Ectodermal cell (in vitro differentiated cells): Measurements from ENCODE around the gene ZBTB7C.

ENCODE experiments used
- H3K27ac ChIP-seq: 2 replicates; pipeline ENCODE4 v1.7.0; 2013; ENCODE audit warnings: mild to moderate bottlenecking, low read depth, low read length; ENCODE audit not compliant: insufficient read depth, poor library complexity, severe bottlenecking
- H3K27me3 ChIP-seq: 2 replicates; pipeline ENCODE4 v1.7.0; 2013; ENCODE audit warnings: mild to moderate bottlenecking, low read length; ENCODE audit not compliant: insufficient read depth, control insufficient read depth, poor library complexity, severe bottlenecking
- H3K36me3 ChIP-seq: one replicate; pipeline ENCODE4 v1.7.0; 2013; ENCODE audit warnings: low read length; ENCODE audit not compliant: control insufficient read depth, insufficient read depth
- H3K4me1 ChIP-seq: one replicate; pipeline ENCODE4 v1.7.0; 2013; ENCODE audit warnings: low read length; ENCODE audit not compliant: control insufficient read depth, insufficient read depth
- H3K4me3 ChIP-seq: 2 replicates; pipeline ENCODE4 v1.7.0; 2013; ENCODE audit warnings: low read depth, low read length, control low read depth; ENCODE audit not compliant: insufficient read depth
- H3K9me3 ChIP-seq: 2 replicates; pipeline ENCODE4 v1.7.0; 2013; ENCODE audit warnings: mild to moderate bottlenecking, low read length, moderate library complexity; ENCODE audit not compliant: control insufficient read depth
- WGBS, 2 experiments: methylation state at CpG; one replicate each; pipeline ENCODE4 v1.1.7; 2013; ENCODE audit warnings: missing lambda C conversion rate in 2 of 2; 5-methylcytosine and 5-hydroxymethylcytosine counted together

ZBTB7C gene

GRCh38 chr18:48172226-48173006 lies 236.8 kb downstream of the ZBTB7C start:
- H3K36me3 ChIP-seq: no peaks in the 10 kb centered on the region
- no peak overlapping the region for H3K4me3 ChIP-seq
- WGBS, 2 experiments: 88 to 90% methylated on average over 19 of the region's 19 CpGs
- H3K27ac ChIP-seq: no peak overlapping the region
- H3K27me3 ChIP-seq: no peaks in the 10 kb centered on the region
- H3K4me1 ChIP-seq: peaks cover 4% of the 10 kb centered on the region
- no peaks in the 10 kb centered on the region for H3K9me3 ChIP-seq

GRCh38 chr18:48171490-48172188 lies 237.5 kb downstream of the ZBTB7C start:
- 94% methylated on average over 6 of the region's 6 CpGs for WGBS, 2 experiments
- Histone ChIP-seq H3K9me3 (no peaks in the 10 kb centered on the region), H3K27me3 (no peaks in the 10 kb centered on the region), H3K36me3 (no peaks in the 10 kb centered on the region), H3K4me1 (peaks cover 7% of the 10 kb centered on the region), H3K4me3 (no peak overlapping the region), H3K27ac (no peak overlapping the region)

DNA sequence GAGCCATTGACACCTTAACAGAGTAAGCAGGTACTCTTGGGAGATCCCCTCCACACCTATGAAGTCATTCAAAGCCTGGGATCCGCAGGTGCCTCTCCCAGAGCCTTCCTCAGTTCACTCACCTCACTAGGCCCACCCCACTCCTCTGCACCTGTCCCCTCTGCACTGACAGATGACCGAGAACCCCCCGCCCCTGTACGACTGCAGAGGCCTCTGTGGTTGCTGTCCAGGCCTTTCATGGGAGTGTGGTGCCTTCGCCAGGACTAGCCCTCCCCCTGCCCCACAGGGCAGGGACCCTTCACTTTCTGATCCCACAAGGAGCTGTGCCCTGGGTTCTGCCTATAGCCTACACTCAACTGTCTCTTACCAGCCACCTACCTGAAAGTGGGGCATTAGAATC lies 238.5 kb downstream of the ZBTB7C start:
- H3K27ac ChIP-seq: no peak overlapping the region
- H3K4me3 ChIP-seq: no peak overlapping the region
- no peaks in the 10 kb centered on the region for H3K36me3 ChIP-seq
- H3K9me3 ChIP-seq: no peaks in the 10 kb centered on the region
- peaks cover 7% of the 10 kb centered on the region for H3K4me1 ChIP-seq
- no peaks in the 10 kb centered on the region for H3K27me3 ChIP-seq
- WGBS, 2 experiments: 93% methylated on average over 5 of the region's 5 CpGs

DNA sequence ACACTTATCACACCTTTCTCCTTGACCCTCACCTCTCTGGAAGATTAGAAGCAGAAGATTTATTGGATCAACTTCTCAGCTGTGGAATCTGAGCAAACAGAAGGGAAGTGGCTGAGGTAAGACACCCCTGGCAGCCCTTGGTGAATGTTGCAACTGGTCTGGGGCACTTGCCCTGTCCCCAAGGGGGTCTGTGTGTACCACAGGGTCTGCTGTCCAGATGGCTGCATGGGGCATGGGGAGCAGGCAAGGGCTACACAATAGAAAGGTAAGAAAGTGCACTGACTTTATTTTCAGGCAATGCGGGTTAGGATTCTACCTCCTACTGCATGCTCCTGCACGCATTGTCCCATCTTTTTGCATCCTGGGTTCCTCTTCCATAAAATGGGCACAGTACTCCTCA lies 240.3 kb downstream of the ZBTB7C start:
- no peak overlapping the region for H3K4me3 ChIP-seq
- H3K4me1 ChIP-seq: peaks cover 18% of the 10 kb centered on the region

GRCh38 chr18:48167897-48168253 lies 241.3 kb downstream of the ZBTB7C start:
- 86 to 87% methylated on average over 5 of the region's 5 CpGs for WGBS, 2 experiments

More for the DNA sequence above, 240.3 kb downstream of the ZBTB7C start:
- Histone ChIP-seq H3K27ac (no peak overlapping the region), H3K27me3 (no peaks in the 10 kb centered on the region), H3K36me3 (no peaks in the 10 kb centered on the region), H3K9me3 (no peaks in the 10 kb centered on the region)
- 96% methylated on average over 2 of the region's 2 CpGs for WGBS, 2 experiments

GRCh38 chr18:48166336-48166875 lies 242.8 kb downstream of the ZBTB7C start:
- Histone ChIP-seq H3K27me3 (no peaks in the 10 kb centered on the region), H3K27ac (no peak overlapping the region), H3K4me3 (no peak overlapping the region), H3K9me3 (no peaks in the 10 kb centered on the region), H3K4me1 (peaks cover 34% of the 10 kb centered on the region), H3K36me3 (no peaks in the 10 kb centered on the region)
- WGBS, 2 experiments: 90 to 93% methylated on average over 8 of the region's 8 CpGs

More at GRCh38 chr18:48167897-48168253, 241.3 kb downstream of the ZBTB7C start:
- Histone ChIP-seq H3K9me3 (no peaks in the 10 kb centered on the region), H3K27me3 (no peaks in the 10 kb centered on the region), H3K27ac (no peak overlapping the region), H3K4me3 (no peak overlapping the region), H3K36me3 (no peaks in the 10 kb centered on the region), H3K4me1 (peaks cover 28% of the 10 kb centered on the region)

DNA sequence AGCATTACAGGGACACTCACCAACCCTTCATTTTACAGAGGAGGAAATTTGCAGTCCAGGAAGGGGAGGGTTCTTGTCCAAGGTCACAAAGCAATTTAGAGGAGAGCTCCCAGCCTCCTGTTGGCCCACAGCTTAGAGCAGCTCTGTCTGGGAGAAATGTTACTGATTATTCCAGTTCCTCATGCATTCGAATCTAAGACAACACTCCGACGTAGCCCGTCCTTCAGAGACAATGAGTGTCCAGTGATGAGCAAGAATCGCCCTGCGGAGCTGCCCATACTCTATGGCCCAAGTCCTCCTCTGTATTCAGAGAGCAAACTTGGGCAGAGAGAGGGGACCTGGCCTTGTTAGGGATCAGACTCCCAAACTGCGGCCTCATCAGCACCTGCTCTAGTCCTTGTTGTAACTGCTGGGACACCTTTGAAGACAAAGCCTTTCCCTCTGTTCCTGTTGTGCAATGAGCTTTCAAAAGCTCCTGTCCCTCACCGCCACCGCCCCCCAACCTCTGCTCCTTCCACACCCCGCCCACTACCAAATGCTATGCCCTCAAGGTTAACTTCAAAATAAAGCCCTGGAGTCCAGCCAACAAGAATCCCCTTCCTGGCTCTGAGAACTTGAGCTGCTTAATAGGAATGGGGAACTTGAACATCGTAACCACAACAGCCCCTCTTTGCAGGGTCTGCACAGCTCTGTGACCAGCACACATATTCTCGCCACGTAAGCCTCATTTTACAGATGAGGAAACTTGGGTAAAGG lies 243.9 kb downstream of the ZBTB7C start:
- Histone ChIP-seq H3K27me3 (peaks cover 8% of the 10 kb centered on the region), H3K4me1 (peaks cover 37% of the 10 kb centered on the region), H3K4me3 (no peak overlapping the region), H3K36me3 (no peaks in the 10 kb centered on the region), H3K9me3 (no peaks in the 10 kb centered on the region), H3K27ac (no peak overlapping the region)
- 90 to 92% methylated on average over 13 of the region's 13 CpGs for WGBS, 2 experiments

- Histone ChIP-seq H3K4me1 (peaks cover 37% of the 10 kb centered on the region), H3K27ac (no peak overlapping the region), H3K36me3 (no peaks in the 10 kb centered on the region), H3K9me3 (no peaks in the 10 kb centered on the region), H3K4me3 (no peak overlapping the region), H3K27me3 (peaks cover 12% of the 10 kb centered on the region)
- WGBS, 2 experiments: 56% methylated on average over 1 of the region's 1 CpG; no CpG with 5 or more reads in 1 of the 2 experiments
These were observed 244.5 kb downstream of the ZBTB7C start for GRCh38 chr18:48164701-48165100.

- Histone ChIP-seq H3K4me3 (no peak overlapping the region), H3K27me3 (peaks cover 17% of the 10 kb centered on the region)
- 92% methylated on average over 4 of the region's 4 CpGs for WGBS, 2 experiments
These were observed 245.1 kb downstream of the ZBTB7C start for GRCh38 chr18:48164116-48164515.

DNA sequence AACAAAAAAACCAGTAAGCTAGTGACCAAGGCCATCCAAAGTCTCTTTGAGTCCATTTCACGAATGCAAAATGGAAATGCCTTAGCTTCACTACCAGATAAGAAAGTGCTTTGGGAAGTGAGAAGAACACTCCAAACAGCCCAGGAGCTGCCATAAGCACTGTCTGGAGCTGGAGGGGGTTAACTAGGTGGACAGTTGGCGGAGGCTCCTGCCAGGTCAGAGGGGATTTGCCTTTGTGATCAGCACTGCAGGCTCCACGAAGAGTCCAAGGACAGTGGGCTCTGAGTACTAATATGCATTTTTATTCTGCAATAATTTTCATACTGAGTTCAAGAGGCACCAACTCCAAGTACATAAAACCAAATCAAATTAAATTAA lies 245.5 kb downstream of the ZBTB7C start:
- 79 to 85% methylated on average over 2 to 3 of the region's 3 CpGs for WGBS, 2 experiments
- no peak overlapping the region for H3K4me3 ChIP-seq
- H3K4me1 ChIP-seq: peaks cover 37% of the 10 kb centered on the region
- peaks cover 20% of the 10 kb centered on the region for H3K27me3 ChIP-seq
- H3K27ac ChIP-seq: no peak overlapping the region
- H3K36me3 ChIP-seq: no peaks in the 10 kb centered on the region
- no peaks in the 10 kb centered on the region for H3K9me3 ChIP-seq

More at GRCh38 chr18:48164116-48164515, 245.1 kb downstream of the ZBTB7C start:
- H3K27ac ChIP-seq: no peak overlapping the region
- H3K36me3 ChIP-seq: no peaks in the 10 kb centered on the region
- H3K9me3 ChIP-seq: no peaks in the 10 kb centered on the region
- peaks cover 37% of the 10 kb centered on the region for H3K4me1 ChIP-seq
